Measurements from ENCODE around the gene DSC2.
A peak's percentile ranks its signal among the peaks of the same experiment; 100 is the strongest.

The DSC2 gene

DNA sequence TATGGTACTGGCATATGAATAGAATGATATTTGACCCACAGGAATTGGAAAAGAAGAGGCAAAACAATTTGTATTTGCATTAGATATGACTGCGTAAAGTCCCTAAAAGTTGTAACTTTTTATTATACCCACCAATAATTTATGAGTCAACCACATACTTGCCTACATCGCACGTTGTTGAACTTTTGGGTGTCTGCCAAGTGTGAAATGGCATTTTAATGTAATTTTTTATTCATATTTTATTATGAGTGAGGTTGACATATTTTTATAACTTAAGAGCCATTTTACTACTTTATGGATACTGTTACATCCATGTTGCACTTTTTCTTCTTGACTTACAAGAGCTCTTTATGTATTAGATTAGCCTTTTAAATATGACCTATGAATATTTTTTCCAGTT is 4.6 kb downstream of the DSC2 start:
- no peak for DNase-seq

DNA sequence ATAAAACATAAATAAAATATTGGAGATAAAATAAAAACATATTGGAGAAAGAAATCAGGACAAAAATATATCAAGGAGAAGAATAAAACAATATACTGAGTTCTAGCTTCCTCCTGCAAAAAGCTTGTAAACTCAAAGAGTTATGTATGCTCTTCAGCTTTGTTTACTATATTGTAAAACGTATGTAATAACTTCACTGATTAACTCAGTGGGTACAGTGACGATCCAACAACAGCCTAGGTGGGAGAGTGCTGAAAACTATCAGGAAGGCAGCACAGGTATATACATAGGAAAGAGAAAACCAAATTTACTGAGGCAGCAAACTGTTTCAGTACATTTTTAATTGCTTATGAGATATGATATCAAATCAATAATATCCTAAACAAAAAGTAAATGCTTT is 8.3 kb downstream of the DSC2 start:
- DNase-seq: no peak

DNA sequence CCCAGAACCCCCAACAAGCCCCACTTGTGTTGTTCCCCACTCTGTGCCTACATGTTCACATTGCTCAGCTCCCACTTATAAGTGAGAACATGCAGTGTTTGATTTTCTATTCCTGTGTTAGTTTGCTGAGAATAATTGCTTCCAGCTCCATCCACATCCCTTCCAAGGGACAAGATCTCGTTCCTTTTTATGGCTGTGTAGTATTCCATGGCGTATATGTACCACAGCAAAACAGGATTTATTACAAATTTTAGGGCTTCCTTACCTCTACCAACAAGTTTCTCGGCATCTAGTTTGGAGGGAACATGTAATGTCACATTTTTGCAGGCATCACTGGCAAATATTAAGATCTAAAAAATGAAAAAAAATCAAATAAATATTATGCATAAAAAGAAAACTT is 8.9 kb downstream of the DSC2 start:
- no peak for DNase-seq

DNA sequence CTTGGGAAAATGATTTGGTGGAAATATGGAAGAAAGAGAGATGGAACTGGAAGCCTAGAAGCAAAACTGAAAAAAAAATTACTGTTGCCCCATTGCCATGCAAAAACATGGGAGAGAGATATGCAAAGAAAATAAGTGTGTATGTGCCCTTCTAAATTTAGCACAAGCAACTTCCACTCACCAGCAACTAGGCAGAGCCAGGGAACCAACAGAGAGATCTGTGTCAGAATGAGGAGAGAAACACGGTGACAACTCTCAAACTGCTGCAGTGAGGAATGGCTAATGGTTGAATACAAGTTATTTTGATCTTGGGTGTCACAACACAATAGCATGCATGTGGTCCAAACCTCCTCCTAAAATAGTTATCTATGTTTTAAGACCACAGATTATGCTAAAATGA is 10.9 kb downstream of the DSC2 start:
- no peak for DNase-seq

DNA sequence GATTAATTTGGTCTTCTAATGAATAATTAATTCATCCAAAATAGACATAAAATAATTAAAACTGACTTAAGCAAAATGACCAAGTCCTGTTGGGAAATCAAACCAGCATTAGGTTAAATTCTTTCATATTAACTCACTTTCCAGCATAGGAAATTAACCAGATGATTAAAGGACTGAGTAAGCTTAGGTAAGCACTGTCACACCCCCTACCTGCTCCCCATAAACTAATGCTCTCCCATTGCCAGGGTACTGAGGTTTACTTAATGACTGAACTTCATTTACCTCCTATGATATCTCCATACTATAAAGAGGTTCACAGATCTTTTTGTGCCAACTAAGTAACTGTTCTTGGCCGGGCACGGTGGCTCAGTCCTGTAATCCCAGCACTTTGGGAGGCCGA is 13.7 kb downstream of the DSC2 start:
- DNase-seq: no peak

DNA sequence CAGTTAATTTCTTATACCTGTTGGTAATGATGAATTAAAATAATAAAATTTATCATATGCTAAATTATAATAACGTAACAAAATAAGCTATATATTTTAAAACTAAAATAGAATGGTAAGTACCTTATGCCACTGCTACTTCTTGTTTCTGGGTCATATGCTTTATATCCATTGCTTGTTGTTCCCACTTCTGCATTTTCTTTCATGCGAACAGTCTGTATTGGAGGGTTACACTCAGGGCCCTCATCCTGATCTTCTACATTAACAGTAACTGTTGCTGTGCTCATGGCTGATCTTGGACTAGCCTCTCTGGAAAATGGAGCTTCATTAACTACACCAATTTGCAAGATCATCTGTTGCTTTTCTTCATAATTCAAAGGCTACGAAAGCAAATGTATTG is 22.2 kb downstream of the DSC2 start:
- no peak for DNase-seq

DNA sequence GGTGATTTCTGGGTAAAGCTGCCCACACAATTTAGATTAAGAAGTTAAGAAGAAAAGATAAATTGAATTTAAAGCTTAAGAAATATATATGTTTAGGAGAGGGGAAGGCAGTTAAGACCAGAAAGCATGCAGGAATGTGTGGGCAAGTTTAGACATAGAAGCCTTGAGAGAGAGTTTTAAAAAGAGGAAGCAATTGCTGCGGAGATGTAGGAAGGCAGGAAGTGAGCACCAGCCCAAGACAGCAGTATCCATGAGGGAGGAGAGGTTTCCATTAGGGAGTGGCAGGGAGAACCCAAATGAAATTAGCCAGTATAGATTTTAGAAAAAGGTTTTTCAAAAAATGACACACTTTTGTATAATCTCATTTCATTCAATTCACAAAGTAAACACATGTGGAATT is 24.3 kb downstream of the DSC2 start:
- DNase-seq: no peak

DNA sequence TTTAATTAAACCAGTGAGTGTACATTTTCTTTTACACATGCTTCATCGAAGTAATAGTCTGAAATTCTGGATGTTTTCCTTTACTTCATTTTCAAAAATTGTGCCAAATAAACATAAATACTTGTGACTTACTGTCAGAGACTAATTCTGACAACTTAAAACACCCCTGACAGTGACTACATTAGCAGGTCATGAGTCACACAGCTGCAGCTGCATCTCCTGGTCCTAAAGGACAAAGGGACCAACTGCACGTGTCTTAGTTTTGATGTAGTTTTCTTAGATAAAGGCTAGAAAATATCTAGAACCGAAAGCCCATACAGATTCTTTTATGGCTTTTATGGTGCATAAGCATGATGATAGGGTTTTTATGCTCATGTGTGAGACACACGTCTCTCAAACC is 30.0 kb downstream of the DSC2 start:
- DNase-seq: no peak

DNA sequence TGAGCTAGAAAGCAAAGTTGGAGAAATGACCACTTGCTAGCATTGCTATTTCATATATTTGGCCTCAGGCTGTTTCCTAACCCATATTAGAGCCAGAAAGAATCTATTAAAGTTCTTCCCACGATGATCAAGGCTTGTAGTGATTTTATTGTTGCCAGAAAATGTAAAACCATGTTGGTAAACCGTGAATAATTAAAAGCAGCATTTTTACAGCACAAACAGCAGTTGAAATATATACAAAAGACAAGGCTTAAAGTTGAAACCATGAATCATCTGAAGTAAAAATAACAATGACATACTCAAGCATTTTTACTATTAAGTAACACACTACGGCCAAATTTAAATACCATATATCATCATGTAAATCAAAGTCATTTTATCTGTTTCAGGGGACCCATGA is 32.0 kb downstream of the DSC2 start:
- no peak for DNase-seq

DNA sequence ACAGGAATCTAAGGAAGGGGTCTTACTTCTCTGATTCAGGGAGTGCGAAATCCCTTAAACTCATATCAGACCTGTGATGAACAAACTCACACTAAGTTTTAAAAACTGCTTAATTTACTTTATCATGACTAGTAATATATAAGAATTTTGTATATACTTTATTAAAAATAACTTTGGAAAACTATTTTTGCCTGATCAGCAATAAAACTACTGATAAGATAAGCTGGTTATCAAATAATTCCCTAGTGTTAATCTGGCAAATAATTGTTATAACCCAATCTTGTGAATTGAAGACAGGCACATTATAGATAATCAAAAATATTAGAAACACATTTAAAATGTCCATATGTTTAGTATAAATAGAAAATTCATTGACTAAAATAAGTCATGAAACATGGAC is 36.0 kb downstream of the DSC2 start:
- DNase-seq: no peak

DNA sequence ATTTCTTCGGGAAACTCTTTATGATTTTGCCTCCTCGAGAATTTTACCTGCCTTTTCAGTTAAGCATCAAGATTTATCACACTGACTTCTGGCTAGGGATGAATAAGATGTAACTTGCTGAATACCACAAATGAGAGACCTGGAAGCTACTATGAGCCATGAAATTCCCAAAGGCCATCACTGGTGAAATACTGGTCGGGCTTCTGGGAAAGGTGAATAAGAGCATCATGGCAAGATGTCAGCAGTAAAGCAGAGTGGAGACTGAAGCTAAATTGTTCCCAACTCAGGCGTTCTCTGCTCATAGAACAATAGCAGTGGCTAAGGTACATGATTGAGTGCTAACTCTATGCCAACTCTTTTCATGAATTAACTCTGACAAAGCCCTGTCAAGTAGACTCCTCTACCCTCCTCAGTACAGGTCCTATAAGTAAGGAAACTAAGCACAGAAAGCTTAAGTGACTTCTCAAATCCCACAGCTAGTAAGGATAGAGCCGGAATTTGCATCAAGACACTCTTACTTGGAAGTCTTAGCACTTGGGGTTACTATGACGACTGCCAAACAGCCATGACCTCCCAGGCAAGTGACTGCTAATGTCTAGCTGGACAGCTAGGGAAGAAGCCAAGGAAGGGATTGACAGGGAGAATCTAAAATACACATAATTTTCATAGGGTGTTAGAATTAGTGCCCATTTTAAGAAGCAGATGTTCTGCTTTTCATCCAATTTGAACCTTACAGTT is 37.0 kb downstream of the DSC2 start:
- no peak for DNase-seq

DNA sequence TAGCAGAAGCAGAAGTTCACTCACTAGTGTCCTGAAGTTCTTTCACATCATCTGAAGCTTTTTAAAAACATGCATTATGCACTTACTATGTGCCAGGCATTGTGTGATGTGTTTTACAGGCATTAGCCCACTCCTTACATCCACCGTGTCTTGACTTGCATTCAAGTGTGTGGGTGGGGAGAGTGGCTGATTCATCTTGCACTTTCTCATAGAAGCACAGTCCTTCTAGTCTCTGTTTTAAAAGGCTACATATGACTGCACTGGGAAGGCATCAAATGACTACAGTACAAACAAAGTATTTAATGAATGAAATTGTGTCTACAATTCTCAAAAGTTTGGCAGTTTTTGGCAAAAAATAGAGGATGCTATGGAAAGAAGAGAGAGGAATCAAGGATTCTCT is 38.1 kb downstream of the DSC2 start:
- DNase-seq: no peak

DNA sequence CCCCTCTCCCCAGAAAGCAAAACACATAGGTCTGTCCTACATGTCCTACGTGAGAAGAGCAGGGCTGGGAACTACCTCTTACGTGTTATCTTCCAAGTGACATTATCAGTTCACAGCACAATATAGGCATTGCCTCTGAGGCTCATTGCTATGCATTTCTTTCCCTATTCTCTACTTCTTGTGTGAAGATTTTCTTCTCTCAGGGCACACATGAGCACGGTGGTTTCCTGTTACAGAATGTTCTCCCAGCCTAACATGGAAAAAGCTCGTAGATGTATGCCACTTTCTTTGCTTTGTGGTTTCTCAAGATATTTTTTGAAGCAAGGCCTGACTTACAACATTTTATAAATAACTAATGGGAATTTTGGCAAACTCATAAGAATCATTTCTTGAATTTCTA is 40.3 kb downstream of the DSC2 start:
- DNase-seq: no peak

DNA sequence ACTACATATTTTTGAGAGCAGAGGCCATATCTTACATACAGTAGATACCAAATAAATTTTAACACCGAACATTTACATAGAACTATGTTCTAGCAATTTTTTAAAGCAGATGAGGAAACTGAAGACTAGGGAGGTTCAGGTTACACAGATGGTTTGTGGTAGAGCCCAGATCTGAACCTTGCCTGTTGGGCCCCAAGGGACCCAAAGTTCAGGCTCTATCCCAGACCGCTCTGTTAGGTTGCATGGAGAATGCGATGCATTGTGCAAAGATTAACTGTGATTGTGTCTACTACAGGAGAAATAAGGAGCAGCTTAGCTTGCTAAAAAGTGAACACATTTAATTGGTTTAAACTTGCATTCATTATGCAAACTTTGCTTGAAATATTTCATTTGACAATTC is 43.3 kb downstream of the DSC2 start:
- no peak for DNase-seq

DNA sequence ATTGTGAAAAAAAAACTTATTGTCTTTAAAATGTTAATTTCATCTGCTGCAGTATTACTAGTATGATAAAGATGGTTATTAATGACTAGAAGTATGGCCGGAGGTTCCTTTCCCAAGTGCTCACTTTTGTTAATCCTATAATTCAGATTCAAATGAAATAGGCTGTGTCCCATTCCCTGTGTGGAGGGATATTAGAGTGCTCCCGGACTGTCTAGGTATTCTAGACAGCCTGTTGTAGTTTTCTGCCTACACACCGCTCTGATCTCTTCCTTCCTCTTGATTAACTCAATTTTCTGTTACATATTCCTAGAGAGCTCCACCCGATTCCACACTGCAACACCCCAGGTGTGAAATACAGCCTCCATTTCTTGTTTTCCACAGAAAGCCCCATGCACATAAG is 44.3 kb downstream of the DSC2 start:
- DNase-seq: no peak

DNA sequence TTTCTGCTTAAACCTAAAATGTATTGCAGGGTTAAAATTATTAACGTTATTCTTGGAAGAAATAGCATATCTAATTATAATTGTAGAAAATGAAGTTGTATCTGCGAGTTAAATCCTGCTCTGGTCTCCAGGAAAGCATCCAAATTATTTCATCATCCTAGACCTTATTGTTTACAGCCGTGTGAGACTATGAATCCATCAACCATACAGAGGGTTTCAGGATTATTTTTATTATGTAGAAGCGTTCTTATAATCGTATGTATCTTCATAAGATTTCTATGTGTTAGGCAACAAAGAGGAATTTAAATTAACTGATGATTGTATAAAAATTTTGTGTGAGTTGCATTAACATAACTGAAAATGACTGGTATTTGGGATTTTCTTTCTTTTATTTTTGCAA is 45.2 kb downstream of the DSC2 start:
- DNase-seq: no peak

DNA sequence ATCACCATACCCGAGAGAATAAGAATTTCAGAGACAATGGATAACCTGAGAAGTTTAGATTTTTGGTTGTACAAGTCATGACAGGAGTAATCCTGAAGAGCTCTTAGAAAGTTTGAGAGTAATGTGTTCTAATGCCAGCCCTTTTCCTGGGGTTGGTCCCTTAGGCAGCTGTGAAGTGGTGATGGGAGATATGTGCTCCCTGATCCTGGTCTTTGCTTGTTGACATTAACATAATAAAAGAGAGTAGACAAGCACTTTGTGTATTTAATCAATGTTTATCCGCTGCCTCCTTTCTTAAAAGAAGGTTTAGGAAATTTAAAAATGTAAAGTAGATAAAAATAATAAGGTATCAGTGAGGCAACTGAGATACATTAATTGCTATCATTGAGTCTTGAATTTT is 45.9 kb downstream of the DSC2 start:
- no peak for DNase-seq

DNA sequence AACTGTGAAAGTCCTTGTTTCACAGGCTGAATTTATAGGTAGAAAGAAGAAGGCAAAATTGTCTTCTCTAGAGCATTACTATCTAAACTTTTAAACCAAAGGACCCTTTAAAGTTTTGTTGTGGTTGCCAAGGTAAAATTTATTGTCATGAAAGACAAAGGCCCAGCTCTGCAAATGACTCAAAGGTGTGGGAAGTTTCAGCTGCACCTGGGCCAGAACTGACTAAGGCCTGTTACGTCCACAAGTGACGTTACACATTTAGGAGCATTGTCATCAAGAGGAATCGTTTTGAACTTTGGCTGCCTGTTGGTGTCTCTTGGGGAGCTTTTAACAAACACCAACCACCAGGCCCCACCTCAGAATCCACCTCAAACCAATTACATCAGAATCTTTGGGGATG is 51.6 kb downstream of the DSC2 start:
- DNase-seq: no peak

DNA sequence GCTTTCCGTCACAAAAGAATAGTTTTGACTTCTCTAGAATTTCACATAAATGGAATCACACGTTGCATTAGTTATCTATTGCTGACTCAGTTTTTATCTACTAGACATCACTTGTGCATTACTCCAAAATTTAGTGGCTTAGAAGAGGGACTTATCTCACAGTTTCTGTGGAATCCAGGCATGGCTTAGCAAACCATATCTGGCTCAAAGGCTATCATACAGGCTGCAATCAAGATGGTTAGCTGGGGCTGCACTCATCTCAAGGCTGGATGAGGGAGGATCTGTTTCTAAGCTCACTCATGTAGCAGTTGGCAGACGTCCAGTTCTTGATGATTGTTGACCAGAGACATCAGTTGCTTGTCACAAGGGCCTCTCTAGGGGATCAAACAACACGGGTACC is 53.0 kb downstream of the DSC2 start:
- DNase-seq: no peak

DNA sequence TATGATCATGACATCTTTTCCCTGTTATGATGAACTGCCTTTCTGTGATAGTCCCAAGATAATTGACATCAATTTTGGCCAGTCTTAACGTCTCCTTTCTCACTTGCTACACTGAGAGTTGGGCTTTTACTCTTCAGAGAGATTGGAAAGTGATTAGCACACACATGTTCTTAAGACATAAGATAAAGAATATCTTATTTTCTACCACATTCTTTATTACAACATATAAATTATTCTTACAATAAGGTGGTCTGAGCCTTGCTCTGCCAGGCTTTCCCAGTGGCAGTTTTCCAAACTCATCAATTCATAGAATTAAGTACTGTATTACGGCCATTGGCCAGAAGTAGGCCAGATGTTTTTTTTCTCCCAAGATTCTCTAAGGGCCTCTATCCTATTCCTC is 54.0 kb downstream of the DSC2 start:
- no peak for DNase-seq

DNA sequence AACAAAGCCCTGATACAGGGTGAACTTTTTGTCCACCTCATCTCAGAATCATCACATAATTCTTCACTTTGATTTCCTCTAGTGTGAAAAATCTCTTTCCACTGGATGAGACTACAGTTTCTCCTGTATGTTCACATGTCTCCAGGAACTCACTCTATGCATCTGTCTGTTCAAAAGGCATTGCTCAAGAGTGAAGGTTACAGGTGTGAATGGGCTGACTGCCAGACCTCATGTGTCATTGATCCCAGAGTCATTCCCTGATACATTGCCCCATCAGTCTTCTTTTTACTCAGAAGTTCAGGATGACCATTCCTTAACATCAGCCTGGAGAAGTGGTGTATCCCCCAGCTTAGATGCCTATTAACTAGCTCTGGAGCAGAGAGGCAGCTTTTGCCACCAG is 55.3 kb downstream of the DSC2 start:
- DNase-seq: no peak

DNA sequence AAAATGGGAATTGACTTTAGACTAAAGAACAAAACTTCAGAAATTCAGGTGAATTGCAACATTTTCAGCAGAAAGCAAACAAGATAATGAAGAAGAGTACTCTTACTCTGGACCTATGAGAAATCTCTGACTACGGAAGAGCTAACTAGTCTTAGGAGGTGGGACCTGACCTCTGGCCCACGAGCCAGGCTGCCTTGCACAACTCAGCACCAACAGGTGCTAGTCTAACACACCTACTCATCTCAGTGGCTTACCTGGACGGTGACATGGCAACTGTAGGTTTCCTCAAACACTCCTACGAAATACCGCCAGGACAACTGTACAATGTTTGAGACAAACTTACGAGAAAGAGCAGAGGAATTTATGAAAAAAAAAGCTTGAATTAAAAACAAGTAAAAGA is 56.6 kb downstream of the DSC2 start:
- DNase-seq: no peak

DNA sequence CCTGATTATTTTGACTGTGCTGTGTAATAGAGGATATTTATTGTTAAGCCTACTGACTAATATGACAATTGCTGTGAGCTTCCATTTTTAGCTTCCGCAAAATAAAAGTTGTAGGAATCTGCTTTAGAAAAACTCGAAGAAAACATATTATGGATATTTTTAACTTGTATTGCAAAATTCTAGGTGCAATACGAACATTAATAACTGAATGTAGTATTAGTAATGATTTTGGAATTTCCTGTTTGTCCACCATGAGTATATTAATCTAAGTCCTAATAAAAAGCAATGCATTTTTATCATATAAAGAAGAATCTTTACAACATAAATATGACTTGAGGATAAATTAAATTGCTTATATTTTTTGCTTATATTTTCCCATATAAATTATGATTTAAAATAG is 57.3 kb downstream of the DSC2 start:
- DNase-seq: no peak

DNA sequence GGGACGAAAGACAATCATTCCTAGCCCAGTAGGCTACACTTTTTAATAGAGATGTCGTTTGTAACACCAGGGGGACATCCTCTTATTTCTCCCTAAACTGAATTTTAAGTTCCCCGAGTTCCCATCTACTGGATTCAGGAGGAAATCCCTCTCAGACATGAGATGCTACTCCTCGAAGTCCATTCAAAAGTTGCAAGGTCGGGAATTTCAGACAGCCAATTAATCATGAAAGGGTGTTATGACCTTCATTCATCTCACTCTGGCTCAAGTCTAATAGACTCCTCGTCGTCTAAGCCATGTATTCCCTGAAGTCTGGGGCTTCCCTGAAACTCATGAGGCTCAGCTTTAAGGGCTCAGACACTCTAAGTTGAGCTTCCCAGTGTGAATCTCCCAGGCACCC is 58.5 kb downstream of the DSC2 start:
- DNase-seq: no peak

DNA sequence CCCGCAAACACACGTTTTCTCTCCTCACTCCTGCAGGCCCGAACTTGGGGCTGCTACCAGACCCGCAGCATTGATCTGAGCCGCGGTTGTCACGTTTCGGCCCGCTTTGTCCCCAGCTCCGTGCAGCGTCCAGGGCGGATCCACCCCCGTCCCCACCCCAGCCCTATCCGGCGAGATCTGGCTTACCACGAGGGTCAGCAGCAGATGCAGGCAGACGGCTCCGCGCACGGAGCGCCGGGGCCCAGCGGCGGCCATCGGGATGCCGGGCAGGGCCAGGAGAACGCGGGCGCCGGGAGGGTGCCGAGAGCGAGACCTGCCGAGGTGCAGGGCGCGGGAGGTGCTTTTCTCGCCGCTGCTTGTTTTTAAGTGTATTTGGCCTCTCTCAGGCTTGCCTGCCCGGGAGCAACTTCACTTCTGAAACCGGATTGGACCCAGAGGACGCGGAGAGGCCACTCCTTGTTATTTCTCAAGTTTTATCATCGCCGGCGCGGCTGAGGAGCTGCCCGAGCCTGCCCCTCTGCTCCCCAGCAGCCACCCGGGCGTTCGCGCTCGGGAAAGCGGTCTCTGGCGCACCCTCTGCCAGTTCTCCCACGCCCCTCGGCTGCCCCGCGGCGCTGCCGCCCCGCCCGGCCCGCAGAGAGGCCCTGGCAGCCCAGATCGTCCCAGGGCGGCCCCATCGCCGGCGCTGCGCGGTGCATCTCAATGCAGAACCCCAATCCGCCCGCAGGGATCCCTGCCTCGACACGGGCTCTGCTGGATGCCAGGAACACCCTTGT is 59.6 kb downstream of the DSC2 start, which contains the start of gene DSC3:
Gene DSC3 (minus strand): TSS at position 337 of the 776 bp plus-strand sequence. CDS start 82 bp downstream, at position 255.
- peak; percentile 39 for DNase-seq
